DMS 273 (cell line): ENCODE measurements around the gene TTI1.
"Not testable (repeated sequence)": the region's sequence is repeated elsewhere in the genome, so short reads cannot be mapped to it uniquely, and the experiment has no call there.

ENCODE experiments used
- DNase-seq: peaks from one replicate; lab custom pipeline; 2025; ENCODE audit not compliant: unreplicated experiment; lab: John Stamatoyannopoulos, UW

TTI1 gene

DNA sequence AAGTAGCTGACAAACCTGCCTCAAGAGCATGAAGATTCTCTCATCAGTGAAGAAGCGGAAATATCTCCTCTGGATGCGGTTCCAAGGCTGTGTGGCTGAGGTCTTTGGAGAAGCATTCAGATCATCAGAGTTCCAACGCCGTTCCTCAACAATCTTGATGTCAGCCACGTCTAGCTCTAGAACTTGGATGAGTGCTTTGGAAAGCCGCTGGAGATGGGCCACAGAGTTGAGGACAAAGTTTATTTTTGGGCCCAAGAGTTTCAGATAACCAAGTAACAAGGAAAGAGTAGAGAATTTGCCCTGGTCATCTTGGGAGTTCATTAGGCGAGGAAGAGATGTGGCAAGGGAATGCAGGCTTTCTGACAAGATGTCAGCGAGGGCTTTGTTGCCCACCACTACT, 20.9 kb downstream of the TTI1 start:
- DNase-seq, result no peak

GRCh38 chr20:38011696-38012095, 21.6 kb downstream of the TTI1 start:
- DNase-seq, result peak; percentile 33

DNA sequence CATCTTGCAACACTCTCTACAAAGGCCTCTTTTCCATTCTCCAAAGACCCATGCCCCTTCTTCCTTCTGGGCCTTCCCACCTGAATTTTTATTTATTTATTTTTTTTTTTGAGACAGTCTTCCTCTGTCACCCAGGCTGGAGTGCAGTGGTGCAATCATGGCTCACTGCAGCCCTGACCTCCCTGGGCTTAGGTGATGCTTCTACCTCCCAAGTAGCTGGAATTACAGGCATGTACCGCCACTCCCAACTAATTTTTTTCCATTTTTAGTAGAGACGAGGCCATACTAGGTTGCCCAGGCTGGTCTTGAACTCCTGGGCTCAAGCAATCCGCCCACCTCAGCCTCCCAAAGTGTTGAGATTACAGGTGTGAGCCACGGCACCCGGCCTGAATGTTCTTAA, 23.8 kb downstream of the TTI1 start:
- not testable (repeated sequence) for DNase-seq

DNA sequence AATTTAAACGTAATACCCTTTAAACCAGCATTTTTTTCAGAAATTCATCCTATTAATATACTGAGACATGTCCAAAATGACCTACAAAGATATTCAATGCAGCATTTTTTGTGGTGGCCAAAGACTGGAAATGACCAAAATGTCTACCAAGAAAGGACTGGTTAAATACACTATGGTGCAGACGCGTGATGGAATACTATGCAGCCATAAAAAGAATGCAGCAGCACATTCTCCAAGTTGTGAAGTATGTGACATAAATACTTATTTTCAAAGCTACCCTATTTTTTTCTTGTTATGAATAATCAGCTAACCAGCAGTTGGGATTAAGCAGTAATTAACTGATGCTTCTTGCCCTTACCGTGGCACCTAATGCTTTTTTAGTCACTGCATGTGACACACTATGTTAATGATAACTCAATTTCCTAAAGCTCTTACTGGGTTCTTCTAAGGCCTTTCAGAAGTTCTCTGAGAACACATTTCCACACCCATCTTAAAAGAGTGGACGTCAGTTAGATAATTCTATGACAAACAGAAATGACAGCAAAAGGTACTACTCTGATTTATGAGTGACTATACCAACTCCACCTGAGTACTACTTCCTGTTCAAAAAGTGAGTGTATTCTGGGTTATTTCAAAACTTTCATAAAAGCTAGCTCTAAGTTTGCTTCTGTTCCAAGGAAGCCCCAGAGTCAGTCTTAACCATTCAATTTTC, 24.9 kb downstream of the TTI1 start:
- no peak for DNase-seq

GRCh38 chr20:38007526-38007925, 25.7 kb downstream of the TTI1 start:
- peak; percentile 87 for DNase-seq

DNA sequence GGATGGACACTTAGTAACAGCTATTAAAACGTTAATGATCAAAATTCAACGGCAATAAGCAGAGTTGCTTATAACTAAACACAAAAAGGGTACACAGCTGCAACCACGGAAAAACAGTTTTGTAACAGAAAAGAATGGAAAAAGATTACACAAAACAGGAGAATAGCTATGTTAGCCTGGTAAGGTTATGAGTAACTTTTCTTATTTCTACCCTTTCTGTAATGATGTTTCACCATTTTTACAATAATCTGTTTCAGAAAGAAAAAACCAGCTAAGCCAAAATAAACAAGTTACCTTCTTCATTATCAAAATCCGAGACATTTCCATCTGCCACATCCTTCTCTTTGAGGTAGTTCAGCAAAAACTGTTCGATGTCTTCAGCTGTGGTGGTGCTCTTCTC, 27.4 kb downstream of the TTI1 start:
- no peak for DNase-seq

GRCh38 chr20:38004416-38004815, 28.8 kb downstream of the TTI1 start:
- DNase-seq, result no peak

DNA sequence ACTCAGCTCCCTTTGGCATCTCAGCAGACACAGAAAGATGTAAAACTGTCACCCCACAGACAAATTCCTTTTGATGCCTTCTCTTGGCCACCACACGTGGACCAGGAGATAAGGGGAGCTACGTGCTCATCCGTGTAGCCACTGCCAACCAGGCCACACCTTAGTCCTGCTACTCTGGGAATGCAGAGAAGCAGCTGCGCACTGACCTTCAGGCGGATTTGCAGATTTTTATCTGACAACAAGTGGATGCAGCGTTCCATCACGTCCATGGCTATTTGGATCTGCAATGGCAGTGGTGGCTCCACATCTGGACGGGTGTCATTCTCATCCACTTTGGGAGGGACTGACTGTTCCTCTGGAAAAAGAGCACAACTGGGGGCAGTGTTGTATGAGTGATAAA, 30.8 kb downstream of the TTI1 start:
- DNase-seq, result no peak

DNA sequence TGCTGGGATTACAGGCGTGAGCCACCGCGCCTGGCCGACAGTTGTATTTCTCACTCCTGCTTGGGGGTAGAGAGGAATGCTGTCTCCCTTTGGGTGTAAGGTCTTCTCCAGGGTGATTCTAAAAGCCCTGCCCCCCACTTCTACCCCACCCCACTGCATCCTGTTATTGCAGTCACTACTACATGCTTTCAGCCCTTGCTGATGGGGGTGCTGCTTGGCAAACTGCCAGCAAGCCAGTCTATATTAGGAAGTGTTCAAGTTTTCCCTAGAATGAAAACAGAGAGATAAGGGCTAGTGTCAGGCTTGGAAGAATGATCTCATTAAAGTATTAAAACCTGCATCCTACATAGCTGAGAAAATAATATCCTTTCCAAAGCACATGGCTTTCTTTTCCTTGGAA, 31.3 kb downstream of the TTI1 start:
- DNase-seq, result no peak

DNA sequence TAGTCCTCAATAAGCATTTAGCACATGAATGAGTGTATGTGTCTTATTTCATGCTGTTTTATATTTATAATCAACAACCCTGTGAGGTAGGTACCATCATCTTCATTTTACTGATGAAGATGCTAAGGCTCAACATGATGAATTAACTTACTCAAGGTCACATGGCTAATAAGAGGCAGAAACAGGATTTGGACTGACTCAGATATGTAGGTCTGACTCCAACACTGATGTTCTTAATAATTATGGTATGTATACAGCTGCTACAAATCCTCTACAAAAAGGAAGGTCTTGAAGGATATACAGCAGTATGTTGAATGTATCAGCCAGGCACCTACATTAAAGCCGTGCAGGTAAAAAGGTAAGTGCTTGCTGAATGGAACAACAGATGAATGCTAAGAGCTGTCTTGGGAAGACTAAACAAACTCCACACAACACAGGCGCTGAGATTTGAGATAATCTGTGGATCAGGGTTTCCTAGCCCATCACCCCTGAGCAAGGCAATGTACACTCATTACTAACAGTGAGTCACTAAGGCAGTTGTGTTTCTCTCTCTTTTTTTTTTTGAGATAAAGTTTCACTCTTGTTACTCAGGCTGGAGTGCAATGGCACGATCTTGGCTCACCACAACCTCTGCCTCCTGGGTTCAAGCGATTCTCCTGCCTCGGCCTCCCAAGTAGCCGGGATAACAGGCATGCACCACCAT, 31.9 kb downstream of the TTI1 start:
- no peak for DNase-seq

DNA sequence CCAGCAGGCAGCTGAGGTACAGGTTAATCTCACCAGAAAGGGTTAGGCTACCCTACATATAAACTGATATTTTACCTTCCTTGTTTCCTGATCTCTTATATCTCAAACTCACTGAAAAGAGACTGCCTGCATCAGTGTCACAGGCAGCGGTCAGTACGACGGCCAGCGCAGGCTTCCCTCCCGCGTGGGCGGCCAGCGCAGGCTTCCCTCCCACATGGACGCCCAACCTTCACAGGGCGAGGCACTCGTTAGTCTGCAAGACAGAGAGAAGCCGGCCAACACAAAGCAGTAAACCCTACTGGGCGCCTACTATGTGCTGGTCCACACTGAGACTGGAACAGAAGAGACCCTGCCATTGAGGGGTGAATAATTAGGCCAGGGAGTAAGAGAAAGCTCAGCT, 33.0 kb downstream of the TTI1 start:
- no peak for DNase-seq

- no peak for DNase-seq
These were observed 33.6 kb downstream of the TTI1 start for GRCh38 chr20:37999526-38000263.

DNA sequence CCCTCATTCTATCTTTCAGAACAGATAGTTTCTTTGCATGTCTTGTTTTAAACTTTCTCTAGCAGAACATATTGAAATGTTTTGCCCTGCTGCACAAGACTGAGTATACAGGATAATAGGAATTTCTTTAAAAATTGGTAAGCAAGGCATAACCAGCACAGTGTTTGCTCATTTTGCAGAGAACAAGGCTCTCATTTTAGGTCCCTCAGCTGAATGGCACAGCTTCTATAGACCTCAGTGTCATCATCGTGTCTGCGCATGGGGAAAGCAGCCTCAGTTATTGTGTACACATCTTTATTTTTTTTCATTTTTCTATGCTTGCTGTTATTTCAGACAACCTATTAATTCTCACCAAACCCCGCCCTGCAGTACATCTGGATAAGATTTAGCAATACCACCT, 35.7 kb downstream of the TTI1 start:
- DNase-seq, result no peak

GRCh38 chr20:37995856-37996605, 37.2 kb downstream of the TTI1 start:
- no peak for DNase-seq

GRCh38 chr20:37994512-37994911, 38.7 kb downstream of the TTI1 start:
- DNase-seq, result no peak

DNA sequence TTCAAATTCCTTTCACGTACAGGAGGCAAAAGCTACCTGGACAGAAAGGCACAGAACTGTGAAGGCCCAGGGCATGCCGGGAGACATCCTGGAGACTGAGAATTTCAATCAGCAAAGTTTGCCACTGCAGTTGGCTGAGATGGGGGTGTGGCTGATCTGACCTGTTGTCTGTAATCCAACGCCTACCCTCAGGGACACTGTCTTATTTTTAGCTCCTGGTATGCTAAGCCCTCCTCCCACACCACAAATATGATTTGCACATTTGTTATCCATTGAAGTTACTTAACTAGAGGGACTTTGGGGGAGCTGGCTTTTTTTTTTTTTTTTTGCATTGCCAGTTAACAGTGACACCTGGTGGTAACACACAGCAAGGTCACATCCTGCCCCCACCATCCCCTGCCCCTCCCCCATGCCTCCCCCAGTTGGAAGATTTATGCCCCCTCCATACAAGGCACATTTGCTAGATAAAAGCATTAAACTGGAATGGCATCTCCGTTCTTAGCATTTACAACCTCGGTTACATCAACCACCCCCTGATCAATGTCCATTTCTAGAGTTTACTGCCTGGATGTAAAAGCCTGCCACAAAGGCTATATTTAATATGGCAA, 40.4 kb downstream of the TTI1 start:
- peak; percentile 63 for DNase-seq

DNA sequence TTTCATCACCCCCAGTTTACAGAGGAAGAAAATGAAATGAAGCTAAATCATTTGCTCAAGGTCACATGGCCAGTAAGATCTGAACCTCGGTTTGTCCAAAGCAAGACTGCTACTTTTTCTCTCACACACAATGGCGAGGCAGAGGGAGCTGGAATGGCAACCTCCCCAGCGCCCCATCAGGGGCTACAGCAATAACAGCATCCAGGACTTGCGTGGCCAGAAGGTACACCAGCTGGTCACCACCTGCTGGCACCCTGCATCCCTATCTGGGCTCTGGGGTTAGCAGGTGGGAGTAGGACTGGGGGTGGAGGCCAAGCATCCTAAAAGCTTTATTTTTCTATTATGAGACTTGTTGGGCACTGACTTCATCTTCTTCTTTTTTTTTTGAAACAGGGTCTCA, 41.3 kb downstream of the TTI1 start:
- DNase-seq, result peak; percentile 77

GRCh38 chr20:37991157-37991866, 41.9 kb downstream of the TTI1 start:
- DNase-seq, result peak; percentile 40

GRCh38 chr20:37990571-37991151, 42.6 kb downstream of the TTI1 start:
- DNase-seq, result peak; percentile 66
